HG03565 (cell line): ENCODE data around the gene BHLHE23.

Source experiments
- ATAC-seq: cut with Tn5 transposase; IDR thresholded peaks from one replicate; pipeline ENCODE4 v1.9.1; 2021; ENCODE audit warnings: mild to moderate bottlenecking, moderate library complexity; ENCODE audit not compliant: unreplicated experiment

Gene BHLHE23

GRCh38 chr20:62975812-62976508, 30.8 kb downstream of the BHLHE23 start:
- no peak for ATAC-seq

- no peak for ATAC-seq
These were observed 31.5 kb downstream of the BHLHE23 start for GRCh38 chr20:62975251-62975760.

GRCh38 chr20:62972845-62973745, 33.7 kb downstream of the BHLHE23 start:
- ATAC-seq, result no peak

GRCh38 chr20:62971950-62972844, 34.6 kb downstream of the BHLHE23 start:
- ATAC-seq, result peak; percentile 67

- ATAC-seq, result no peak
These were observed 35.4 kb downstream of the BHLHE23 start for GRCh38 chr20:62971211-62971949.

GRCh38 chr20:62970307-62971210, 36.2 kb downstream of the BHLHE23 start:
- ATAC-seq, result no peak

GRCh38 chr20:62969939-62970306, 36.8 kb downstream of the BHLHE23 start:
- no peak for ATAC-seq

GRCh38 chr20:62969179-62969760, 37.5 kb downstream of the BHLHE23 start:
- no peak for ATAC-seq

- no peak for ATAC-seq
These were observed 38.2 kb downstream of the BHLHE23 start for GRCh38 chr20:62968378-62969178.

GRCh38 chr20:62967628-62968351, 39.0 kb downstream of the BHLHE23 start:
- no peak for ATAC-seq

- ATAC-seq, result no peak
These were observed 39.6 kb downstream of the BHLHE23 start for GRCh38 chr20:62967149-62967501.

GRCh38 chr20:62966212-62967148, 40.3 kb downstream of the BHLHE23 start:
- ATAC-seq, result no peak

GRCh38 chr20:62965363-62965771, 41.4 kb downstream of the BHLHE23 start:
- no peak for ATAC-seq

- no peak for ATAC-seq
These were observed 42.1 kb downstream of the BHLHE23 start for GRCh38 chr20:62964700-62965099.

GRCh38 chr20:62963614-62964397, 43.0 kb downstream of the BHLHE23 start:
- no peak for ATAC-seq
